GM13977 (cell line): ENCODE measurements around the gene TAOK2.

Experiments
- DNase-seq: peaks from one replicate; pipeline ENCODE4 v3.0.0; 2012; ENCODE audit warnings: low spot score
- CTCF ChIP-seq: IDR thresholded peaks from 2 replicates; pipeline ENCODE4 v1.5.1; 2012; ENCODE audit warnings: mild to moderate bottlenecking, control low read depth; ENCODE audit not compliant: insufficient read depth; ENCODE audit errors: extremely low read depth, missing control alignments
- in situ Hi-C: fragments of 300-500 bp; cut with MboI; formaldehyde crosslinking; loops from one replicate; pipeline ENCODE4 v1.12.0; 2022; ENCODE audit warnings: low sequenced_read_pairs, low pct_unique_long_range_greater_than_20kb, mixed read lengths, inconsistent platforms; ENCODE audit not compliant: unreplicated experiment

TAOK2 gene

GRCh38 chr16:29940656-29941055 lies 33.0 kb upstream of the TAOK2 start:
- in situ Hi-C loops: loop anchor here (10.0 kb wide), 1 partner anchor 56 kb away; no protein-coding TSS in a partner anchor
- no peak for TF ChIP-seq CTCF
- DNase-seq: no peak

- in situ Hi-C loops: loop anchor here (10.0 kb wide), 1 partner anchor 59 kb away; no protein-coding TSS in a partner anchor
- TF ChIP-seq CTCF: no peak
- DNase-seq: no peak
These were observed 29.5 kb upstream of the TAOK2 start for GRCh38 chr16:29943846-29944799.

- TF ChIP-seq CTCF: no peak
- no peak for DNase-seq
- in situ Hi-C loops: loop anchor here (10.0 kb wide), 1 partner anchor 63 kb away; no protein-coding TSS in a partner anchor
These were observed 25.8 kb upstream of the TAOK2 start for GRCh38 chr16:29947897-29948296.

- no peak for DNase-seq
- in situ Hi-C loops: no loop called here
- TF ChIP-seq CTCF: no peak
These were observed 22.7 kb upstream of the TAOK2 start for GRCh38 chr16:29950806-29951461.

GRCh38 chr16:29951625-29952365 lies 21.9 kb upstream of the TAOK2 start:
- TF ChIP-seq CTCF: no peak
- in situ Hi-C loops: no loop called here
- no peak for DNase-seq

- in situ Hi-C loops: no loop called here
- no peak for TF ChIP-seq CTCF
- no peak for DNase-seq
These were observed 14.9 kb upstream of the TAOK2 start for GRCh38 chr16:29958756-29959155.
